Ovary (tissue), 3 donors: ENCODE data around the gene TTC4.

ENCODE experiments used
- EP300 ChIP-seq: sonication (generic); formaldehyde crosslinking; IDR thresholded peaks from one replicate; pipeline ENCODE4 v1.6.1; 2017; ENCODE audit warnings: antibody characterized with exemption
- POLR2A ChIP-seq: fragments of 450-650 bp; IDR thresholded peaks from one replicate; pipeline ENCODE4 v1.6.1; 2017; ENCODE audit warnings: antibody characterized with exemption, mild to moderate bottlenecking, moderate library complexity
- TF ChIP-seq, protein P1 (sequence below), 3 donors: fragments of 450-650 bp in 2 of 3; fragments of 200-600 bp in 1 of 3; IDR thresholded peaks; one replicate each; pipeline versions ENCODE4 v1.5.1 to v1.8.0; 2016 to 2022; ENCODE audit warnings: antibody characterized with exemption in 3 of 3, mild to moderate bottlenecking in 1 of 3
- donor health status: DM: no; HTN: no; CAD: no.

DNA sequence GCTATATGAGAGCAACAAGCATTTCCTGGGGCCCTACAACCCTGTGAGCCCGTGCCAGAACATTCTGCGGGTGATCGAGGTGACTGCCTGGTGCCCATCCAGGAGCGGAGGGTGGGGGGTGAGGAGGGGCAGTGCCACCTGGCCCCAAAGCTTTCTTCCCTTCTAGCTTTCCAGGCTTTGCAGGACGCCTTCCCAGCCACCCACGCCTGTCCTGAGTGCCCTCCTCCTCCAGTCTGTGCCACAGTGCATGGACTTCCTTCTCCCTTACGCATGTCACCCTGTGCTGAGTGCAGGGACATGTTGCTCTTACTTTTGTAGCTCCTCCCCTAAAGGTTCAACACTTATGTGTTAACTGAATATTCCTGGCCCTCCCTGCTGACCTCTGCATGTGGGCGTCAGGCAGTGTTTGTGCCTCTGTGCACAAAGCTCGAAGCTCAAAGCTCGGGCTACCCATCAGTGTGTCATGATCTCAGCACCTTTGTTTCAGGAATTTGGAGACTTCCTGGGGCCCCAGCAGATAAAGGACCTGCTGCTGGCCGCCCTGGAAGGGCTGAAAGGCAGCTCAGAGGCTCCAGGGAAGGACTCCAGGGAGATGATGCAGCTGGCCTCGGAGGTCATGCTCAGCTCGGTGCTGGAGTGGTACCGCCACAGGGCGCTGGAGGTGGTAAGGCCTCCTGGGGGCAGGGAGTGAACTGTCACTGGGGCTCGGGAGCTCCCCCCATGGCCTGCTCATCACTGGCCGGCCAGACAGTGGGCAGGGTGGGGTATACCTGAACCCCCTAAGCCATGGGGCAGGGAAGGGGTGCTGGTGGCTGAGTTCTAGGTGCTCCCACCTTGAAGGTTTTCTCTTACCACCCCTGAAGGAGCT, 36.7 kb upstream of the TTC4 start:
- TF ChIP-seq EP300 (no peak), POLR2A (no peak)
- TF ChIP-seq, protein P1, sequence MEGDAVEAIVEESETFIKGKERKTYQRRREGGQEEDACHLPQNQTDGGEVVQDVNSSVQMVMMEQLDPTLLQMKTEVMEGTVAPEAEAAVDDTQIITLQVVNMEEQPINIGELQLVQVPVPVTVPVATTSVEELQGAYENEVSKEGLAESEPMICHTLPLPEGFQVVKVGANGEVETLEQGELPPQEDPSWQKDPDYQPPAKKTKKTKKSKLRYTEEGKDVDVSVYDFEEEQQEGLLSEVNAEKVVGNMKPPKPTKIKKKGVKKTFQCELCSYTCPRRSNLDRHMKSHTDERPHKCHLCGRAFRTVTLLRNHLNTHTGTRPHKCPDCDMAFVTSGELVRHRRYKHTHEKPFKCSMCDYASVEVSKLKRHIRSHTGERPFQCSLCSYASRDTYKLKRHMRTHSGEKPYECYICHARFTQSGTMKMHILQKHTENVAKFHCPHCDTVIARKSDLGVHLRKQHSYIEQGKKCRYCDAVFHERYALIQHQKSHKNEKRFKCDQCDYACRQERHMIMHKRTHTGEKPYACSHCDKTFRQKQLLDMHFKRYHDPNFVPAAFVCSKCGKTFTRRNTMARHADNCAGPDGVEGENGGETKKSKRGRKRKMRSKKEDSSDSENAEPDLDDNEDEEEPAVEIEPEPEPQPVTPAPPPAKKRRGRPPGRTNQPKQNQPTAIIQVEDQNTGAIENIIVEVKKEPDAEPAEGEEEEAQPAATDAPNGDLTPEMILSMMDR (IDR thresholded peaks at IDR 0.05), result no peak
